ENCODE data around the gene ARHGAP27.

- TF ChIP-seq CTCF (IDR thresholded peaks at IDR 0.05; ENCODE audit: poor library complexity) (no peak), EZH2 (IDR thresholded peaks at IDR 0.05; ENCODE audit: borderline replicate concordance) (peak; percentile 59), EZH2phosphoT487 (IDR thresholded peaks at IDR 0.05; ENCODE audit: low read depth, severe bottlenecking, unreplicated experiment) (no peak)
These were observed 2.5 kb downstream of the ARHGAP27 start for GRCh38 chr17:45430006-45430737.

All from hepatocyte (in vitro differentiated cells).